Right lobe of liver (tissue), 4 donors: Measurements from ENCODE around the gene CPD.

ENCODE experiments used
- CTCF ChIP-seq, 4 donors: fragments of 200-600 bp in 3 of 4; fragments of 450-650 bp in 1 of 4; IDR thresholded peaks; one replicate each; pipeline versions ENCODE4 v1.5.1 to v1.8.0; 2016 to 2022; ENCODE audit warnings: antibody characterized with exemption in 4 of 4, mild to moderate bottlenecking in 2 of 4
- POLR2A ChIP-seq: fragments of 450-650 bp; IDR thresholded peaks from one replicate; pipeline ENCODE4 v1.6.1; 2017; ENCODE audit warnings: antibody characterized with exemption, mild to moderate bottlenecking
- donor health status: DM: no; HTN: no; CAD: no.
- donor health status: DM: no; HTN: no; CAD: no.
- donor health status: DM: no; HTN: yes; CAD: no.

GRCh38 chr17:30426292-30426691, 47.6 kb downstream of the CPD start:
- no peak for TF ChIP-seq POLR2A
- no peak for TF ChIP-seq CTCF (IDR thresholded peaks at IDR 0.05)
